ENCODE data around the gene PDE7B. TPM values are rescaled to one million over a fixed set of nuclear protein-coding genes. Genes with fewer than 3 reads are reported as not detected.

The PDE7B gene
- total RNA-seq, 1 experiment from 2014 or later = not detected

GRCh38 chr6:135850882-135851281 is 619 bp upstream of the PDE7B start (continued):
- TF ChIP-seq, protein P1, sequence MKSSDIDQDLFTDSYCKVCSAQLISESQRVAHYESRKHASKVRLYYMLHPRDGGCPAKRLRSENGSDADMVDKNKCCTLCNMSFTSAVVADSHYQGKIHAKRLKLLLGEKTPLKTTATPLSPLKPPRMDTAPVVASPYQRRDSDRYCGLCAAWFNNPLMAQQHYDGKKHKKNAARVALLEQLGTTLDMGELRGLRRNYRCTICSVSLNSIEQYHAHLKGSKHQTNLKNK (CRISPR knock-in tag; IDR thresholded peaks at IDR 0.05) = no peak
- no peak for TF ChIP-seq OVOL2 (CRISPR knock-in tag; IDR thresholded peaks at IDR 0.05; ENCODE audit: borderline replicate concordance)
- TF ChIP-seq ZBTB21 (CRISPR knock-in tag; IDR thresholded peaks at IDR 0.05; ENCODE audit: borderline replicate concordance) = no peak

GRCh38 chr6:135852746-135853145 is 1.2 kb downstream of the PDE7B start:
- POLR2A ChIA-PET = no interaction called here
- no peak for TF ChIP-seq IRF1 (CRISPR knock-in tag; IDR thresholded peaks at IDR 0.05)
- TF ChIP-seq SMAD4 (CRISPR knock-in tag; IDR thresholded peaks at IDR 0.05) = no peak
- no peak for TF ChIP-seq ELF4 (CRISPR knock-in tag; IDR thresholded peaks at IDR 0.05; ENCODE audit: low read depth)
- TF ChIP-seq PRRX2 (CRISPR knock-in tag; IDR thresholded peaks at IDR 0.05) = no peak
- TF ChIP-seq, protein P2, sequence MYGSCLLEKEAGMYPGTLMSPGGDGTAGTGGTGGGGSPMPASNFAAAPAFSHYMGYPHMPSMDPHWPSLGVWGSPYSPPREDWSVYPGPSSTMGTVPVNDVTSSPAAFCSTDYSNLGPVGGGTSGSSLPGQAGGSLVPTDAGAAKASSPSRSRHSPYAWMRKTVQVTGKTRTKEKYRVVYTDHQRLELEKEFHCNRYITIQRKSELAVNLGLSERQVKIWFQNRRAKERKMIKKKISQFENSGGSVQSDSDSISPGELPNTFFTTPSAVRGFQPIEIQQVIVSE (CRISPR knock-in tag; IDR thresholded peaks at IDR 0.05; ENCODE audit: borderline replicate concordance) = no peak
- no peak for TF ChIP-seq ZNF425 (CRISPR knock-in tag; conservative IDR thresholded peaks at IDR 0.05)
- TF ChIP-seq CREM (CRISPR knock-in tag; IDR thresholded peaks at IDR 0.05) = no peak
- TF ChIP-seq, protein P3, sequence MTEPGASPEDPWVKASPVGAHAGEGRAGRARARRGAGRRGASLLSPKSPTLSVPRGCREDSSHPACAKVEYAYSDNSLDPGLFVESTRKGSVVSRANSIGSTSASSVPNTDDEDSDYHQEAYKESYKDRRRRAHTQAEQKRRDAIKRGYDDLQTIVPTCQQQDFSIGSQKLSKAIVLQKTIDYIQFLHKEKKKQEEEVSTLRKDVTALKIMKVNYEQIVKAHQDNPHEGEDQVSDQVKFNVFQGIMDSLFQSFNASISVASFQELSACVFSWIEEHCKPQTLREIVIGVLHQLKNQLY (CRISPR knock-in tag; IDR thresholded peaks at IDR 0.05) = no peak
- no peak for TF ChIP-seq MYBL2 (CRISPR knock-in tag; IDR thresholded peaks at IDR 0.05)
- TF ChIP-seq ARID4B (CRISPR knock-in tag; IDR thresholded peaks at IDR 0.05; ENCODE audit: borderline replicate concordance) = no peak
- no peak for TF ChIP-seq FOXJ3 (CRISPR knock-in tag; IDR thresholded peaks at IDR 0.05; ENCODE audit: borderline replicate concordance)
- TF ChIP-seq NFE2L1 (CRISPR knock-in tag; IDR thresholded peaks at IDR 0.05) = no peak
- Mint-ChIP-seq H3K4me3 (no peak overlapping the region), H3K9me3 (no peaks in the 10 kb centered on the region), H3K4me1 (peaks cover 26% of the 10 kb centered on the region), H3K27ac (no peak overlapping the region), H3K27me3 (ENCODE audit: low read depth) (no peaks in the 10 kb centered on the region), H3K36me3 (no peaks in the 10 kb centered on the region)
- DNase-seq (ENCODE audit: low spot score) (no peak), ATAC-seq (no peak)
- CTCF ChIA-PET = no interaction called here

GRCh38 chr6:135853227-135853626 is 1.7 kb downstream of the PDE7B start:
- Mint-ChIP-seq H3K9me3 (no peaks in the 10 kb centered on the region), H3K27ac (no peak overlapping the region), H3K27me3 (ENCODE audit: low read depth) (no peaks in the 10 kb centered on the region), H3K4me1 (peaks cover 26% of the 10 kb centered on the region), H3K4me3 (no peak overlapping the region), H3K36me3 (no peaks in the 10 kb centered on the region)
- DNase-seq (ENCODE audit: low spot score) (no peak), ATAC-seq (no peak)
- ChIA-PET POLR2A (no interaction called here), CTCF (interaction anchor here (0.7 kb wide), 1 partner anchor 57 kb away, joined by 3 read pairs; no protein-coding TSS in a partner anchor)
- TF ChIP-seq, protein P2 (CRISPR knock-in tag; IDR thresholded peaks at IDR 0.05; ENCODE audit: borderline replicate concordance) = no peak
- no peak for TF ChIP-seq OVOL2 (CRISPR knock-in tag; IDR thresholded peaks at IDR 0.05; ENCODE audit: borderline replicate concordance)
- no peak for TF ChIP-seq MXD4 (CRISPR knock-in tag; IDR thresholded peaks at IDR 0.05; ENCODE audit: borderline replicate concordance)
- no peak for TF ChIP-seq ZNF512 (CRISPR knock-in tag; IDR thresholded peaks at IDR 0.05; ENCODE audit: borderline replicate concordance)
- no peak for TF ChIP-seq JAZF1 (CRISPR knock-in tag; IDR thresholded peaks at IDR 0.05)
- TF ChIP-seq EMX1 (CRISPR knock-in tag; IDR thresholded peaks at IDR 0.05) = no peak

All from WTC11 (cell line).